ENCODE data around the gene CHAT.

Gene CHAT

GRCh38 chr10:49613882-49614241 lies at the start of gene CHAT:
TSS of gene CHAT (plus strand) at chr10:49614037. CDS start at chr10:49614190, 153 bp downstream.
- no peak for DNase-seq (ENCODE audit: extremely low read depth in 1 of 2, low read depth in 1 of 2)

DNA sequence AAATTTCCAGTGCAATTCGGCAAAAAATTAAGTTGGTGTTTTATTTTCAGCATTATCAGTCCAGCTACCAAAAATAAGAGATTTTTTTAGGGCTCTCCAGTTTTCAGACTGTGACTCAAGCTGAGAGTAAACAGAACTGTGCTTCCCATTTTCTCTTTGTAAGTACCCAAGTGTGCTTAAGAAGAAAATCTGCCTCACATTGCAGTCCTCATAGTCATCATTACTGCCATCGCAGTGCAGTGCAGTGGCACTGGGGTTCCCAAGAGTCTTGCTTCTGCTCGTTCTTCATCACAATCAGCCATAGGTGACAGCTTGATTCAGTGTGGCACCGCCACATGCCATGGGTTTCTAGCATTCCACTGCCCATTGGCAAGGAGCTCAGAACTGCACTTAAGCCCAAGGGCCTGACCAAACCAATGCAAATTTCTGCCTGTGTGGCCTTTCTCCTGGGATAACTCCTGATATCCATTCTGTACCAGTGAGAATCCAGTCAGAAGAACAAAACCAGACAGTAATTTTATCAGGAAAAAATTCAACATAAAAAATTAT lies 49.3 kb upstream of the CHAT start:
- no peak for DNase-seq (ENCODE audit: extremely low read depth in 1 of 2, low read depth in 1 of 2)

- no peak for DNase-seq (ENCODE audit: extremely low read depth in 1 of 2, low read depth in 1 of 2)
These were observed 46.0 kb upstream of the CHAT start for GRCh38 chr10:49567810-49568209.

DNA sequence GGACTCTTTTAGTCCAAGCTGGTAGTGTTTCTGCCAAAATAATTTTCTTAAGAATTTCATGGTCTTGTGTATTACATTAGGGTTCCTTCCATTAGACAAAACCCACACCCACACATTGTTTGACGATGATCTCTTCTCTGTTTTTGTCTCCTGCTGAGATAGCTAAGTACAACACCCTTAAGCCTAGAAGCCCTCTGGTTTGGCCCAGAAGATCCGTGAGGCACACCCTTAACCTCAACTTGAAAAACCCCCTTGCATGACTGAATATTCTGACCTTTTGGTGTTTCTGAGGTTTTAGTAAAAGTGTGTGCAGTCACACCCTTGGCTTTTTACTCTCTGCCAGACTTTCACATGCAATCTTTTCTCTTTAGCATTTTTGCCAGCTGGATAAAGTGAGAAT lies 45.6 kb upstream of the CHAT start:
- DNase-seq (ENCODE audit: extremely low read depth in 1 of 2, low read depth in 1 of 2): no peak

DNA sequence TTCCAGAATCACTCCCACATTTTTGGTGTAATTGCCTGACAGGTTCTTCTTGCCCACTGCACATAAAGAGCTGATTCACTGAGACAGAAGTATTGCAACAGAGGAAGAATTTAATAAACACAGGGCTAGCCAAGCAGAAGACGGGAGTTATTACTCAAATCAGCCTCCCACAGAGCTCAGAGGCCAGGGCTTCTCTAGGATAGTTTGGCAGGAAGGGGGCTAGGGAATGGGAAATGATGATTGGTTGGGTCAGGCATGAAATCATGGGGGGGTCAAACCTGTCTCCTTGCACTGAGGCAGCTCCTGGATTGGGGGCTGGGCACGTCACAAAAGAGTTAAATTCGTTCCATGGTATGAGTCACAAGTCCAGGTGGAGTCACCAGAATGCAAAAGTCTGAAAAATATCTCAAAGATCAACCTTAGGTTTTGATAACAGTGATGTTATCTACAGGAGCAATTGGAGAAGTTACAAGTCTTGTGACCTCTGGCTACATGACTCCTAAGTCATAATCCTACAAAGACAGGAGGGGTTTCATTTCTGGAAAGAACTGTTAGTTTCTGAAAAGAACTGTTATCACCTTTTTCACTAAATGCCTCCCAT lies 44.7 kb upstream of the CHAT start:
- DNase-seq (ENCODE audit: extremely low read depth in 1 of 2, low read depth in 1 of 2): no peak

DNA sequence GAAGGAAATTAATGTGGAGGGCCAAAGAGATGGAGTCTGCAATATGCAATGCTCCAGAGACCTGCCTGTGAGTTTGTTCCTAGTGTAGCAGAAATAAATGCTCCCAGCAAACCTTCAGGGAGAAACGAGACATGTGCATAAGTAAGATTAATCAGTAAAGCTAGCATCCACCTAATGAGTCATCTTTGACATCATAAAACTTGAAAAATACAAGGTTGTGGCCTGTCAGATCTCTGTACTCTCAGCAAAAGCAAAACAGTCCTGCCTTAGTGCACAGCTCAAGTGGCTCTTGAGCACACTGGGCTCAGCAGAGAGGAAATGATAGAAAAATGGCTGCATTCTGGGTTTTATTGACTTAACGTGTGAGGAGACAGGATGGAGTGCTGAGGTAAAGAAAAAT lies 42.4 kb upstream of the CHAT start:
- no peak for DNase-seq (ENCODE audit: extremely low read depth in 1 of 2, low read depth in 1 of 2)

- DNase-seq (ENCODE audit: extremely low read depth in 1 of 2, low read depth in 1 of 2): no peak
These were observed 41.2 kb upstream of the CHAT start for GRCh38 chr10:49572594-49573114.

DNA sequence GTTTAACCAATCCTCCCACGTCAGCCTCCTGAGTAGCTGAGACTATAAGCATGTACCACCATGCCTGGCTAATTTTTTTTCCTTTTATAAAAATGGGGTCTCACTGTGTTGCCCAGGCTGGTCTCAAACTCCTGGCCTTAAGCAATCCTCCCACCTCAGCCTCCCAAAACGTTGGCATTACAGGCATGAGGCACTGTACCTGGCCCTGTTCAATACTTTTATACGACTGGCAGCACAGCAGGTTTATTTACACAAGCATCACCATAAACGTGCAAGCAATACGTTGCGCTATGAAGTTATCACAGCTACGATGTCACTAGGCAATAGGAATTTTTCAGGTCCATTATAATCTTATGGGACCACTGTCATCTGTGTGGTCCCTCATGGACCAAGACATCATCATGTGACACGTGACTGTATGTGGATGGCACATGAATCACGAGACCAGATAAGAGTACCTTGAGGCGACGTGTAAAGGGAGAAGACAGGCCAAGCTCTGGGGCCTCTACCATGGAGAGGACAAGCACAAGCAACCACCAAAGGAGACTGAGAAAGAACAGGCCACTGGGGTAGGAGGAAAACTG lies 38.3 kb upstream of the CHAT start:
- no peak for DNase-seq (ENCODE audit: extremely low read depth in 1 of 2, low read depth in 1 of 2)

- no peak for DNase-seq (ENCODE audit: extremely low read depth in 1 of 2, low read depth in 1 of 2)
These were observed 36.5 kb upstream of the CHAT start for GRCh38 chr10:49577182-49577925.

DNA sequence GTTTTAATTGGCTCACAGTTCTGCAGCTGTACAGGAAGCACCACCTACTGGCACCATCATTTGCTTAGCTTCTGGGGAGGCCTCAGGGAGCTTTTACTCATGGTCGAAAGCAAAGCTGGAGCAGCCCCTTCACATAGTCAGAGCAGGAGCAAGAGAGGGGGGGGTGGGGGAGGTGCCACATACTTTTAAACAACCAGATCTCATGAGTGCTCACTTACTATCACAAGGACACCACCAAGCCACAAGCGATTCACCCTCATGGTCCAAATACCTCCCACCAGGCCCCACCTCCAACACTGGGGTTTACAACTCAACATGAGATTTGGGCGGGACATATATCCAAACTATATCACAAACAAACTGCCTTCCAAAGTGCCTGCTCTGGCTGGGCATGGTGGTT lies 35.4 kb upstream of the CHAT start:
- DNase-seq (ENCODE audit: extremely low read depth in 1 of 2, low read depth in 1 of 2): no peak

DNA sequence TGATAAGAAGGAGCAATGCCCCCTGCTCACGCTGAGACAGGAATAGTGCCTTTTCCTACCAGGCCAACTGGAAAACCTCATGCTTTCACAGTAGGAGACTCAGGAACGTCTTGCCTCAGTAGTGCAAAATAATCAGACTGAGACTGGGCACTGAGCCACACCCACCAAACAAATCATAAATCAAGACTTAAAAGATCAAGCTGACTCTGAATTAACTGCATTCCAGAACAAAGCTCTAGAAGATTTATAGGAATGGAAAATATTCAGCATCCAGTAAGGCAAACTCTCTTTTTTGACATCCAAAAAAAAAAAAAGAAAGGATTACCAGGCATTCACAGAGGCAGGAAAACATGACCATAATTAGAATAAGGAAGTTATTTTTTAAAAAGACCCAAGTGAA lies 34.2 kb upstream of the CHAT start:
- DNase-seq (ENCODE audit: extremely low read depth in 1 of 2, low read depth in 1 of 2): no peak

DNA sequence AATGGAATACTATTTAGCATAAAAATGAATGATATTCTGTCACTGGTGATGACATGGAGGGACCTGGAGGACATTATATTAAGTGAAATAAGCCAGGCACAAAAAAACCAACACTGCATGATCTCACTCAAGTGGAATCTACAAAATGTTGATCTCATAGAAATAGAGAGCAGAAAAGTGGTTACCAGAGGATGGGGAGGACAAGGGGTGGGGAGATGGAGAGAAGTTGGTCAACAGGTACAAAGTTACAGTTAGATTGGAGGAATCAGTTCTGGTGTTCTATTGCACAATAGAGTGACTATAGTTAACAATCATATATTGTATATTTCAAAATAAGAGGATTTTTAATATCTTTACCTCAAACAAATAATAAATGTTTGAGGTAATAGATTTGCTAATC lies 28.4 kb upstream of the CHAT start:
- DNase-seq (ENCODE audit: extremely low read depth in 1 of 2, low read depth in 1 of 2): no peak

- no peak for DNase-seq (ENCODE audit: extremely low read depth in 1 of 2, low read depth in 1 of 2)
These were observed 25.9 kb upstream of the CHAT start for GRCh38 chr10:49587981-49588380.

- DNase-seq (ENCODE audit: extremely low read depth in 1 of 2, low read depth in 1 of 2): peak in 1 of 2 donors; percentile 33
These were observed 20.9 kb upstream of the CHAT start for GRCh38 chr10:49592726-49593563.

DNA sequence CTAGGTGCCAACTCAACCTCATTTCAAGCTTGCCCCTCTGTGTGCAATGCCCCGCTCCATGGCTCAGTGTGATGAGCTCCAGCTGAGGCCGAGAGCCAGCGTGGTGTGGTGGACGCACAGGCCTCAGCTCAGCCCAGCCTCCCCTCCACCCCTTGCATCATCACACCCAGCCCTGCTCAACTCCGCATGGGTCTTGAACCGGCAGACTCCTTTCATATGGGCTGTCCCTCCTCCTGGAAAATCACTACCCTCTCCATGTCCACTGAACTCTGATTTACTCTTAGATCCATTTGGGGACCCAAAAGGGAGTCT lies 20.3 kb upstream of the CHAT start:
- DNase-seq (ENCODE audit: extremely low read depth in 1 of 2, low read depth in 1 of 2): no peak

GRCh38 chr10:49593998-49594397 lies 19.8 kb upstream of the CHAT start:
- no peak for DNase-seq (ENCODE audit: extremely low read depth in 1 of 2, low read depth in 1 of 2)

- no peak for DNase-seq (ENCODE audit: extremely low read depth in 1 of 2, low read depth in 1 of 2)
These were observed 19.2 kb upstream of the CHAT start for GRCh38 chr10:49594594-49594993.

DNA sequence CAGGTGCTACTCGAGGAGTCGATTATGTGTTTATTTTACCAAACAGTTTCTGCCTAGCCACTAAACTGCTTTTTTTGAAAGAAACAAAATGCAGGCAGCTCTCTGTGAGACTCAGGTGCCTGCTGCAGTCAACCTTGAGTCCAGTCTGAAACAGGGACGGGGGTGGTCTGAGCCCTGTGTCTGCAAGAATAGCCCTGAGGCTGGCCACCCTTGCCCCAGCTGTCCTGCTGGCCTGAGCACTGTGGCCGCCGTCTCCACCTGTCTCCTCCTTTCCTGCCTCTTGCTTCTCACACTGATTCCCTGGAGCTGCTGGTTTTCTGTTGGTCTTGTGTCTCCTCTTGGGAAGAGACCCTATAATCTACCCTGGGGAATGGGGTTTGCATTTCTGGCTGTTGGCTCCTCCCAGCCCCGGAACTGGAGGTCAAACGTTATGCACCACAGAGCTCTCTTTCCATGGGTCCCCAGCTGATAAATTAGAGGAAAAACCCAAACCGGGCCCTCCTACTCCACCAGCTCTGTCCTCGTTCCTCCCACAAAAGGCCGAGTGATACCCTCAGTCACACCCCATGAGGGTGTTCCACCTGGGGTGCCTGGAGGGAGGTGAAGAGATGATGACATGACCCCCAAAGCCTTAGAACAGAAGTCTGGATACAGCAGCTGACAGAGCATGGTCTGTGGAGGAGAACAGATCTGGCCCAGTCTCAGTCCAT lies 18.7 kb upstream of the CHAT start:
- no peak for DNase-seq (ENCODE audit: extremely low read depth in 1 of 2, low read depth in 1 of 2)

GRCh38 chr10:49595713-49596492 lies 17.9 kb upstream of the CHAT start:
- DNase-seq (ENCODE audit: extremely low read depth in 1 of 2, low read depth in 1 of 2): no peak

DNA sequence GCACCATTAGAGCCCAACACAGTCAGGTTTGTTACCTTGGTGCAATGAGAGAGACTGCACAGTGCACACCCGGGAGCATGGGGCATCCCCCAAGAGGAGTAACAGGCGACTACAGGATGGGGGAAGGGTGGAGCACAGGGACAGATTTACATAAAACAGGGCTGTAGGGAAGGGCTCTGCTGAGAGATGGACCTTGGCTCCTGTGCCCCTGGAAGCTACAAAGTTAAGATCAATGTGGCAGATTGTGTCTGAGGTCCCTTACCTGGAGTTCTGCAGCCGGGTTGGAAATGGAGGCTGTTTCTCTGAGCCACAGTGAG lies 17.4 kb upstream of the CHAT start:
- DNase-seq (ENCODE audit: extremely low read depth in 1 of 2, low read depth in 1 of 2): no peak
